SKM-1 (cell line): ENCODE measurements around the gene OR2AT4.
"Not testable (repeated sequence)": the region's sequence is repeated elsewhere in the genome, so short reads cannot be mapped to it uniquely, and the experiment has no call there.

Source experiments
- DNase-seq: peaks from one replicate; lab custom pipeline; 2025; ENCODE audit not compliant: unreplicated experiment; lab: John Stamatoyannopoulos, UW

Gene OR2AT4

GRCh38 chr11:75103380-75104026 is 6.8 kb upstream of the OR2AT4 start:
- DNase-seq, result no peak

- DNase-seq, result no peak
Measured at GRCh38 chr11:75101424-75102128, 4.9 kb upstream of the OR2AT4 start.

- no peak for DNase-seq
Measured at GRCh38 chr11:75100314-75100713, 3.6 kb upstream of the OR2AT4 start.

GRCh38 chr11:75099635-75100034 is 3.0 kb upstream of the OR2AT4 start:
- no peak for DNase-seq

- not testable (repeated sequence) for DNase-seq
Measured at GRCh38 chr11:75098835-75099439, 2.3 kb upstream of the OR2AT4 start.

GRCh38 chr11:75098181-75098580 is 1.5 kb upstream of the OR2AT4 start:
- not testable (repeated sequence) for DNase-seq

- DNase-seq, result no peak
Measured at GRCh38 chr11:75097173-75097557, 489 bp upstream of the OR2AT4 start.

- not testable (repeated sequence) for DNase-seq
Measured at GRCh38 chr11:75094382-75094781, 2.3 kb downstream of the OR2AT4 start.

- no peak for DNase-seq
Measured at GRCh38 chr11:75090671-75091177, 6.0 kb downstream of the OR2AT4 start.

GRCh38 chr11:75087319-75088305 is 9.1 kb downstream of the OR2AT4 start:
- no peak for DNase-seq

- no peak for DNase-seq
Measured at GRCh38 chr11:75084883-75085282, 11.8 kb downstream of the OR2AT4 start.

- DNase-seq, result no peak
Measured at GRCh38 chr11:75083217-75083605, 13.5 kb downstream of the OR2AT4 start.

GRCh38 chr11:75082601-75083216 is 14.0 kb downstream of the OR2AT4 start:
- no peak for DNase-seq

GRCh38 chr11:75079546-75079945 is 17.1 kb downstream of the OR2AT4 start:
- no peak for DNase-seq

- no peak for DNase-seq
Measured at GRCh38 chr11:75078233-75078632, 18.4 kb downstream of the OR2AT4 start.

GRCh38 chr11:75077316-75077715 is 19.4 kb downstream of the OR2AT4 start:
- no peak for DNase-seq

GRCh38 chr11:75076671-75077070 is 20.0 kb downstream of the OR2AT4 start:
- no peak for DNase-seq

GRCh38 chr11:75073459-75074190 is 23.1 kb downstream of the OR2AT4 start:
- no peak for DNase-seq

- DNase-seq, result no peak
Measured at GRCh38 chr11:75072582-75072981, 24.1 kb downstream of the OR2AT4 start.

- no peak for DNase-seq
Measured at GRCh38 chr11:75069473-75069872, 27.2 kb downstream of the OR2AT4 start.
